ENCODE results near the gene ARL14EP.

DNA sequence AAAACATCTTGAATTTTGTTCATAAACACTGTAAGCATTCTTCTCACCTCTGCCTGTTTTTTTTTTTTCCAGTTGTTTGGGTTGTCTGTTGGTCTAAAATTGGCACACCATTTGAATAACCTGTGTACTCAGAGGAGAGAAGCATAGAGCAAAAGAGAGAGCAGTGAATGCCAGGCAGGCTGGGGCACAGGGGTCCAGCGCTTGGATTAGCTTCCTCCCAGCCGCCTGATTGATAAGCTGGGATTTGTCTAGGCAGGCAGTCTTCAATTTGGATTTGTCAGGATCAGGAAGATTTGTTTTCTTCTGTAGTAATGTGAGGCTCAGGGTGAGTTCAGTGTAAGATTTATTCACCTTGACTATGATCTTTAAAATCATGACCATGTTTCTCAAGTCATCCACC lies 59.0 kb downstream of the ARL14EP start:
- TF ChIP-seq POLR2A (IDR thresholded peaks at IDR 0.05; ENCODE audit: low read length), result no peak
- TF ChIP-seq GATA1 (IDR thresholded peaks at IDR 0.05; ENCODE audit: low read depth, low read length), result no peak

Measured in erythroblast (primary cell).